ENCODE measurements around the gene HMGCR.
"Not testable (repeated sequence)": the region's sequence is repeated elsewhere in the genome, so short reads cannot be mapped to it uniquely, and the experiment has no call there.

DNA sequence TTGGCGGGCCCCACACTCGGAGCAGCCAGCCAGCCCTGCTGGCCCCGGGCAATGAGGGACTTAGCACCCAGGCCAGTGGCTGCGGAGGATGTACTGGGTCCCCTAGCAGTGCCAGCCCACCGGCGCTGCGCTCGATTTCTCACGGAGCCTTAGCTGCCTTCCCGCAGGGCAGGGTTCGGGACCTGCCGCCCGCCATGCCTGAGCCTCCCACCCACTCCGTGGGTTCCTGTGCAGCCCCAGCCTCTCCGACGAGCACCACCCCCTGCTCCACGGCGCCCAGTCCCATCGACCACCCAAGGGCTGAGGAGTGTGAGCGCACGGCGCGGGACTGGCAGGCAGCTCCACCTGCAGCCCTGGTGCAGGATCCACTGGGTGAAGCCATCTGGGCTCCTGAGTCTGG is 3.3 kb upstream of the HMGCR start:
- TF ChIP-seq, protein P1, sequence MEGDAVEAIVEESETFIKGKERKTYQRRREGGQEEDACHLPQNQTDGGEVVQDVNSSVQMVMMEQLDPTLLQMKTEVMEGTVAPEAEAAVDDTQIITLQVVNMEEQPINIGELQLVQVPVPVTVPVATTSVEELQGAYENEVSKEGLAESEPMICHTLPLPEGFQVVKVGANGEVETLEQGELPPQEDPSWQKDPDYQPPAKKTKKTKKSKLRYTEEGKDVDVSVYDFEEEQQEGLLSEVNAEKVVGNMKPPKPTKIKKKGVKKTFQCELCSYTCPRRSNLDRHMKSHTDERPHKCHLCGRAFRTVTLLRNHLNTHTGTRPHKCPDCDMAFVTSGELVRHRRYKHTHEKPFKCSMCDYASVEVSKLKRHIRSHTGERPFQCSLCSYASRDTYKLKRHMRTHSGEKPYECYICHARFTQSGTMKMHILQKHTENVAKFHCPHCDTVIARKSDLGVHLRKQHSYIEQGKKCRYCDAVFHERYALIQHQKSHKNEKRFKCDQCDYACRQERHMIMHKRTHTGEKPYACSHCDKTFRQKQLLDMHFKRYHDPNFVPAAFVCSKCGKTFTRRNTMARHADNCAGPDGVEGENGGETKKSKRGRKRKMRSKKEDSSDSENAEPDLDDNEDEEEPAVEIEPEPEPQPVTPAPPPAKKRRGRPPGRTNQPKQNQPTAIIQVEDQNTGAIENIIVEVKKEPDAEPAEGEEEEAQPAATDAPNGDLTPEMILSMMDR (conservative IDR thresholded peaks at IDR 0.05; ENCODE audit: low read length) = not testable (repeated sequence)
- TF ChIP-seq EZH2phosphoT487 (IDR thresholded peaks at IDR 0.05; ENCODE audit: borderline replicate concordance, low read depth, low read length) = not testable (repeated sequence)
